Upper lobe of left lung (tissue), 6 donors: ENCODE data around the gene LENG9. TPM values are rescaled to one million over a fixed set of nuclear protein-coding genes. Genes with fewer than 3 reads are reported as not detected.

Source experiments
- ATAC-seq, 2 donors: fragments of 200-7000 bp; cut with Tn5 transposase; one replicate each; pipeline ENCODE4 v1.9.1; 2022; ENCODE audit warnings: mild to moderate bottlenecking in 2 of 2, moderate library complexity in 2 of 2; ENCODE audit not compliant: low FRiP score in 2 of 2
- DNase-seq, 2 donors: peaks; one replicate each; pipeline ENCODE4 v3.0.0-alpha.2; 2019 to 2020
- H3K27ac ChIP-seq, 4 donors: fragments of 200-600 bp; sonication (generic); one replicate each; pipeline ENCODE4 v1.5.1; 2016 to 2019
- H3K27me3 ChIP-seq, 4 donors: fragments of 200-600 bp; sonication (generic); one replicate each; pipeline ENCODE4 v1.5.1; 2017 to 2019
- H3K36me3 ChIP-seq, 4 donors: fragments of 200-600 bp; sonication (generic); one replicate each; pipeline ENCODE4 v1.5.1; 2016 to 2019
- H3K4me1 ChIP-seq, 4 donors: fragments of 200-600 bp; sonication (generic); one replicate each; pipeline ENCODE4 v1.5.1; 2018 to 2019
- H3K4me3 ChIP-seq, 4 donors: fragments of 200-600 bp; sonication (generic); one replicate each; pipeline ENCODE4 v1.5.1; 2017 to 2019; ENCODE audit warnings: mild to moderate bottlenecking in 2 of 4, moderate library complexity in 1 of 4
- H3K9me3 ChIP-seq, 4 donors: fragments of 200-600 bp; sonication (generic); one replicate each; pipeline ENCODE4 v1.5.1; 2018 to 2019
- EP300 ChIP-seq, 4 donors: sonication (generic); formaldehyde crosslinking; IDR thresholded peaks; one replicate each; pipeline ENCODE4 v1.5.1; 2017; ENCODE audit warnings: antibody characterized with exemption in 4 of 4, control low read depth in 2 of 4
- POLR2A ChIP-seq, 4 donors: fragments of 450-650 bp; IDR thresholded peaks; one replicate each; pipeline ENCODE4 v1.5.1; 2016 to 2017; ENCODE audit warnings: antibody characterized with exemption in 4 of 4, mild to moderate bottlenecking in 2 of 4
- POLR2AphosphoS5 ChIP-seq, 2 donors: sonication (generic); formaldehyde crosslinking; IDR thresholded peaks; one replicate each; pipeline ENCODE4 v1.5.1; 2017; ENCODE audit warnings: antibody characterized with exemption in 2 of 2
- WGBS, 2 donors: methylation state at CpG; one replicate each; pipeline ENCODE4 v1.1.5; 2017 to 2018; 5-methylcytosine and 5-hydroxymethylcytosine counted together
- total RNA-seq, 6 donors: library from RNA; depleted of rRNA in 4 of 6; stranded (reverse); fragments of >200 nt in 4 of 6; gene quantifications; one replicate each; pipeline versions ENCODE4 v1.1.0 to v1.2.1, GENCODE V29; 2016 to 2021
- TF ChIP-seq, protein P1 (sequence below), 6 experiments: fragments of 450-650 bp in 4 of 6; fragments of 200-600 bp in 2 of 6; sonication (generic) in 2 of 6; IDR thresholded peaks; one replicate each; pipeline ENCODE4 v1.5.1; 2016 to 2019; ENCODE audit warnings: antibody characterized with exemption in 6 of 6
- donor health status: DM: no; HTN: no; CAD: no; lungs with moderate emphysema.
- donor health status: DM: no; HTN: yes; CAD: no; lungs with severe emphysema.

LENG9 gene
- total RNA-seq, 6 donors from 2014 or later, result 3.3 to 12.6 (median 9.1) TPM

DNA sequence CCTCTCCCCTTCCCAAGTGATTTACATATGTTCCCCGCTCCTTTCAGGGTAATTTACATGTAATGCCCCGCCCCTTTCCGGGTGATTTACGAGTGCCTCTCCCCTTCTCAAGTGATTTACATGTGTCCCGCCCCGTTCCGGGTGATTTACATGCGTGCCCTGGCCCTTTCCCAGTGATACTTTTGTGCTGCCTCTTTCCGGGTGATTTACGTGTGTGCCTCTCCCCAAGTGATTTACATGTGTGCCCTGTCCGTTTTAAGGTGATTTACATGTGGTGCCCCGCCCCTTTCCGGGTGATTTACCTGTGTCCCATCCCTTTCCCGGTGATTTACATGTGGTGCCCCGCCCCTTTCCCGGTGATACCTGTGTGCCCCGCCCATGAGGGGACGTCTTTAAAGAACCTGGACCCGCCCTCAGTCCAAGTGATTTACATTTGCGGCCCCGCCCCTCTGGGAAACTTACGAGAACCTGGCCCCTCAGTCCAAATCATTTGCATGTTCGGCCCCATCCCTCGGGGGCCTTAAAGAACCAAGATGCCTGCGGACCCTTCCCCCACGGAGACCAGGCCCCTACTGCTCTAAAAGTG, 559 bp upstream of the LENG9 start:
- Histone ChIP-seq H3K36me3 (peaks cover 18 to 33% (median 32%) of the 10 kb centered on the region in 4 donors), H3K9me3 (no peaks in the 10 kb centered on the region), H3K4me1 (peaks cover 29 to 64% (median 40%) of the 10 kb centered on the region in 4 donors), H3K27me3 (no peaks in the 10 kb centered on the region), H3K4me3 (peak overlapping the region; percentile 45 to 83 (median 73)), H3K27ac (peak overlapping the region; percentile 97 to 99 (median 98))
- TF ChIP-seq POLR2A (IDR thresholded peaks at IDR 0.05) (peak in 1 of 4 donors; percentile 32), EP300 (IDR thresholded peaks at IDR 0.05) (peak in 1 of 4 donors; percentile 44), POLR2AphosphoS5 (IDR thresholded peaks at IDR 0.05) (no peak)
- TF ChIP-seq, protein P1, sequence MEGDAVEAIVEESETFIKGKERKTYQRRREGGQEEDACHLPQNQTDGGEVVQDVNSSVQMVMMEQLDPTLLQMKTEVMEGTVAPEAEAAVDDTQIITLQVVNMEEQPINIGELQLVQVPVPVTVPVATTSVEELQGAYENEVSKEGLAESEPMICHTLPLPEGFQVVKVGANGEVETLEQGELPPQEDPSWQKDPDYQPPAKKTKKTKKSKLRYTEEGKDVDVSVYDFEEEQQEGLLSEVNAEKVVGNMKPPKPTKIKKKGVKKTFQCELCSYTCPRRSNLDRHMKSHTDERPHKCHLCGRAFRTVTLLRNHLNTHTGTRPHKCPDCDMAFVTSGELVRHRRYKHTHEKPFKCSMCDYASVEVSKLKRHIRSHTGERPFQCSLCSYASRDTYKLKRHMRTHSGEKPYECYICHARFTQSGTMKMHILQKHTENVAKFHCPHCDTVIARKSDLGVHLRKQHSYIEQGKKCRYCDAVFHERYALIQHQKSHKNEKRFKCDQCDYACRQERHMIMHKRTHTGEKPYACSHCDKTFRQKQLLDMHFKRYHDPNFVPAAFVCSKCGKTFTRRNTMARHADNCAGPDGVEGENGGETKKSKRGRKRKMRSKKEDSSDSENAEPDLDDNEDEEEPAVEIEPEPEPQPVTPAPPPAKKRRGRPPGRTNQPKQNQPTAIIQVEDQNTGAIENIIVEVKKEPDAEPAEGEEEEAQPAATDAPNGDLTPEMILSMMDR (IDR thresholded peaks at IDR 0.05), result no peak
- peak in 1 of 2 donors; percentile 98 for DNase-seq
- whole genome bisulfite sequencing, 2 donors, result 1% methylated on average over 26 of the region's 26 CpGs
- peak; percentile 61 to 90 for ATAC-seq

DNA sequence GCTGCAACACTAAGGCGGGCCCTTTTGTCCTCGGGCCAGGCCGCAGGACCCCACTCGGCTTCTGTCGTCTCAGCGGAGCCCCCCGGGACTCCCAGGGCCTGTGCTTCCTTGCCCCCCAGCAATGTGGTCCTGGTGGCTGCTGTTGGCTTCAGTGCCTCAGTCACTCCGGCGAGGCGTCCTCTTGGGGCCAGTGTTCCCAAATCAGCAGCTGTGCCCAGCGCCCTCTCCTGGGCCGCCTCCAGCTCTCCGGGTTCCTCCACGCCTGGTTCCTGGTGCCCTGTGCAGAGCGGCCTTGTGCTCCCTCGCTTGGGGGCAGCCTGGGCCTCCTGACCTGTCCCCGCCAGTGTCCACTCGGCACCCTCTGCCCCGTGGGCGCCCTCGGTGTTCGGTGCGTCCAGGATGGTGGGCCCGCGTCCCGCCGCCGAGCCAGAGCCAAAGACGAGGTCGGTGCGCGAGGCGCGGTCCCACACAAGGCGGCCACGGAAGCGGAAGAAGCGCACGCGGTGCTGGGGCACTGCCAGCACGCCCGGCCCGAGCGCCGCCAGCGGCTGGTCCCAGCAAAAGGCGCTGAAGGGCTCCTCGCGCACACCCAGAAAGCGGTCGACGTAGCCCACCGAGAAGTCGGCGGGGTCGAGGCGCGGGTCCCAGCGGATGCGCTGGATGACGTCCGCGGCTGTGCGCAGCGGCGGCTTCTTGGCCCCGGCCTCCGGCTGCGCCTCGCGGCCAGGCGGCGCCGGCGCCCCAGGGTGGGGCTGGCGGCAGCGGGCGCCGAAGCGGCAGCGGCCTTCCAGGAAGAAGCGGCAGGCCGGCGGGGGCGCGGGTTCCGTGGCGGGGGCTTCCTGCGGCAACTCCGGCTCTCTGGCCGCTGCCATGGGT, 685 bp downstream of the LENG9 start:
- 11% methylated on average over 61 of the region's 91 CpGs; no CpG with 5 or more reads in 1 of the 2 donors for WGBS, 2 donors
- peaks cover 29 to 61% (median 36%) of the 10 kb centered on the region in 4 donors for H3K4me1 ChIP-seq
- TF ChIP-seq, protein P1 (IDR thresholded peaks at IDR 0.05), result peak in 2 of 6 experiments; percentile 25 to 47
- TF ChIP-seq POLR2AphosphoS5 (IDR thresholded peaks at IDR 0.05) (peak; percentile 75 to 83), EP300 (IDR thresholded peaks at IDR 0.05) (no peak), POLR2A (IDR thresholded peaks at IDR 0.05) (no peak)

DNA sequence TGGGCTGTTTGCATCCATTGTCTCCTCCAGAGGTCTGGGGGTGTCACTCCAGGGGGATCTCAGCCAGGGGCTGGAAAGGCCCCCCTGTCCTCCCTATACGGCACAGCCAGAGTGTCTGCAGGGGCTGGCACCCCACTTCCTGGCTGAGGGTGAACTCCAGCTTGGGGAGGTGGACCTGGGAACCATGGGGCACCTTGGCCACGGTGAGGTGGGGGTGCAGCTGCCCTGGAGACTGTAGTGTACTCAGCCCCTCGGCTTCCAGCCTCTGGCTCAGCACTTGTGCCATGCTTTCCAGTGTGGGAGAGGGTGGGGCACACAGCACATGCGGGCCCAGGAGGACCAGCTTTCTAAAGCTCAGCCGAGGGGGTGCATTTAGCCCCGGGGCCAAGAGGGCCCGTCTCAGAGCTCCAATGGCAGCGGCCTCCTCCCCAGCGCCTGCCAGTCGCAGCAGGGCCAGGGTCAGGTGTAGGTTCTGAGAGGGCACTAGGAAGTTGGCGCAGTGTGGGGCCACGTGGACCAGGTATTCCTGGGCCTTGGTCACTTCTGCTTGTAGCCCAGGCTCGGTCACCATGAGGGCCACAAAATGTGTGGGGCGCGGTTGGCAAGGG, 1.4 kb downstream of the LENG9 start:
- Histone ChIP-seq H3K36me3 (peaks cover 38 to 53% (median 52%) of the 10 kb centered on the region in 4 donors), H3K27ac (peak overlapping the region; percentile 97 to 99 (median 98)), H3K4me3 (peak overlapping the region; percentile 65 to 83 (median 82)), H3K4me1 (peaks cover 29 to 61% (median 36%) of the 10 kb centered on the region in 4 donors), H3K9me3 (no peaks in the 10 kb centered on the region), H3K27me3 (no peaks in the 10 kb centered on the region)
- WGBS, 2 donors, result 50 to 81% methylated on average over 1 to 8 of the region's 15 CpGs
- DNase-seq (no peak), ATAC-seq (no peak)
- no peak for TF ChIP-seq POLR2A (IDR thresholded peaks at IDR 0.05)
- TF ChIP-seq EP300 (IDR thresholded peaks at IDR 0.05), result no peak

More for the DNA sequence above, 685 bp downstream of the LENG9 start:
- Histone ChIP-seq H3K27me3 (no peaks in the 10 kb centered on the region), H3K9me3 (no peaks in the 10 kb centered on the region), H3K36me3 (peaks cover 31 to 45% (median 44%) of the 10 kb centered on the region in 4 donors), H3K27ac (peak overlapping the region; percentile 97 to 99 (median 98)), H3K4me3 (peak overlapping the region; percentile 65 to 83 (median 82))
- ATAC-seq (peak in 1 of 2 donors; percentile 61), DNase-seq (peak; percentile 79 to 96)

DNA sequence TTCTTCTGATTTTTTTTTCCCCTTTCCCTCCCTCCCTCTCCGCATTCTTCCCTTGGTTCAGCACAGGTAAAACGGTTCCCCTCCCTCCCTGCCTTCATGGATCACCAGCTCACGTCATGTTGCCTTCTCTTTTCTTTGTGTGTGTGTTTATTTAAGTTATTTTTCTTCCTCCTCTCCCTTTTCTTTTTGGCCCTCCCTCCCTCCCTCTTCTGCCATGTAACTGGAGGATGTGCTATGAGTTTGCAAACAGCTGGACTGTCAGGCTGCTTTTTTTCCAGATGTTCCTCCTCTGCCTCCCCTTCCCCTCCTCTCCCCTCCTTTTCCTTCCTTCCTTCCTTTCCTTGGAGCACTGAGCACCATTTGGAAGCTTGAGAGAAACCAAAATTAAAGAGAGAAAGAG, 2.0 kb downstream of the LENG9 start:
- H3K27me3 ChIP-seq, result no peaks in the 10 kb centered on the region
- ATAC-seq, result no peak
- WGBS, 2 donors, result 36 to 49% methylated on average over 3 of the region's 3 CpGs
- H3K4me3 ChIP-seq, result peak overlapping the region in 2 of 4 donors; percentile 65 to 81
- H3K4me1 ChIP-seq, result peaks cover 29 to 61% (median 36%) of the 10 kb centered on the region in 4 donors
- no peaks in the 10 kb centered on the region for H3K9me3 ChIP-seq
- no peak for DNase-seq
- peak overlapping the region in 3 of 4 donors; percentile 16 to 98 (median 98) for H3K27ac ChIP-seq
- H3K36me3 ChIP-seq, result peaks cover 43 to 58% (median 57%) of the 10 kb centered on the region in 4 donors
- no peak for TF ChIP-seq EP300 (IDR thresholded peaks at IDR 0.05)
- no peak for TF ChIP-seq POLR2AphosphoS5 (IDR thresholded peaks at IDR 0.05)
- TF ChIP-seq, protein P1 (IDR thresholded peaks at IDR 0.05), result no peak
- TF ChIP-seq POLR2A (IDR thresholded peaks at IDR 0.05), result no peak
